Neural cell (in vitro differentiated cells): ENCODE data around the gene FCER2. TPM values are rescaled to one million over a fixed set of nuclear protein-coding genes. Genes with fewer than 3 reads are reported as not detected.

Source experiments
- H2AFZ ChIP-seq: fragments of 200-600, 300-800 bp; sonication (generic), shearing (Covaris generic); 2 replicates; pipeline ENCODE4 v1.6.0; 2014; ENCODE audit warnings: low read depth, mild to moderate bottlenecking, antibody characterized with exemption, low read length, moderate library complexity
- H3F3A ChIP-seq: fragments of 200-600 bp; shearing (Covaris generic); 2 replicates; pipeline ENCODE4 v1.6.1; 2016; ENCODE audit warnings: mild to moderate bottlenecking, moderate library complexity, mixed read lengths, antibody characterized with exemption, low read length; ENCODE audit not compliant: insufficient read depth, poor library complexity, severe bottlenecking
- H3K27ac ChIP-seq: fragments of 200-600, 300-800 bp; sonication (generic), shearing (Covaris generic); 2 replicates; pipeline ENCODE4 v1.5.1; 2014; ENCODE audit warnings: mild to moderate bottlenecking, low read length, moderate library complexity
- H3K27me3 ChIP-seq: fragments of 300-800, 200-600 bp; sonication (generic), shearing (Covaris generic); 2 replicates; pipeline ENCODE4 v1.6.0; 2014; ENCODE audit warnings: mild to moderate bottlenecking, low read depth, low read length, moderate library complexity; ENCODE audit not compliant: insufficient read depth
- H3K36me3 ChIP-seq: fragments of 300-800, 200-600 bp; sonication (generic), shearing (Covaris generic); 2 replicates; pipeline ENCODE4 v1.5.1; 2014; ENCODE audit warnings: mild to moderate bottlenecking, antibody characterized with exemption, low read length, moderate library complexity; ENCODE audit not compliant: insufficient read depth
- H3K4me2 ChIP-seq: fragments of 300-800, 200-600 bp; sonication (generic), shearing (Covaris generic); 2 replicates; pipeline ENCODE4 v1.6.0; 2014; ENCODE audit warnings: mild to moderate bottlenecking, low read length
- H3K4me3 ChIP-seq: fragments of 300-800, 200-600 bp; sonication (generic), shearing (Covaris generic); 2 replicates; pipeline ENCODE4 v1.5.1; 2014; ENCODE audit warnings: mild to moderate bottlenecking, low read length, moderate library complexity
- H3K79me2 ChIP-seq: fragments of 200-600 bp; shearing (Covaris generic); replicated peaks from 2 replicates; pipeline ENCODE4 v1.6.0; 2014; ENCODE audit warnings: mild to moderate bottlenecking, low read length, moderate library complexity; ENCODE audit not compliant: insufficient read depth
- H3K9ac ChIP-seq: fragments of 300-800, 200-600 bp; sonication (generic), shearing (Covaris generic); 2 replicates; pipeline ENCODE4 v1.6.1; 2016; ENCODE audit warnings: mild to moderate bottlenecking, low read length, mixed read lengths
- H3K9me2 ChIP-seq: fragments of 200-600 bp; shearing (Covaris generic); 2 replicates; pipeline ENCODE4 v1.6.1; 2016; ENCODE audit warnings: mild to moderate bottlenecking, low read length, mixed read lengths; ENCODE audit not compliant: insufficient read depth
- H3K9me3 ChIP-seq: fragments of 200-600, 300-800 bp; sonication (generic), shearing (Covaris generic); 2 replicates; pipeline ENCODE4 v1.6.1; 2016; ENCODE audit warnings: mild to moderate bottlenecking, mixed run types, low read length, moderate library complexity, mixed read lengths
- H4K20me1 ChIP-seq: fragments of 200-600 bp; shearing (Covaris generic); 2 replicates; pipeline ENCODE4 v1.6.1; 2016; ENCODE audit warnings: mild to moderate bottlenecking, mixed run types; ENCODE audit not compliant: insufficient read depth
- EP300 ChIP-seq: fragments of 450-650 bp; conservative IDR thresholded peaks from 2 replicates; pipeline ENCODE4 v1.6.1; 2014; ENCODE audit warnings: antibody characterized with exemption, mild to moderate bottlenecking, moderate library complexity; ENCODE audit not compliant: poor library complexity, severe bottlenecking
- EZH2 ChIP-seq: fragments of 200-600, 300-800 bp; shearing (Covaris generic), sonication (generic); IDR thresholded peaks from 2 replicates; pipeline ENCODE4 v1.6.1; 2014; ENCODE audit warnings: antibody characterized with exemption, low read length, borderline replicate concordance, mild to moderate bottlenecking; ENCODE audit not compliant: insufficient read depth, poor library complexity, severe bottlenecking
- MXI1 ChIP-seq: fragments of 450-650 bp; conservative IDR thresholded peaks from 2 replicates; pipeline ENCODE4 v1.6.1; 2014; ENCODE audit warnings: antibody characterized with exemption, mild to moderate bottlenecking; ENCODE audit not compliant: poor library complexity, severe bottlenecking
- POLR2AphosphoS5 ChIP-seq: IDR thresholded peaks from 2 replicates; pipeline ENCODE4 v1.6.1; 2012
- RAD21 ChIP-seq: fragments of 450-650 bp; conservative IDR thresholded peaks from 2 replicates; pipeline ENCODE4 v1.6.1; 2014; ENCODE audit warnings: antibody characterized with exemption, mild to moderate bottlenecking, moderate library complexity
- REST ChIP-seq: IDR thresholded peaks from 2 replicates; pipeline ENCODE4 v1.6.1; 2012; ENCODE audit warnings: borderline replicate concordance
- SMC3 ChIP-seq: fragments of 450-650 bp; conservative IDR thresholded peaks from 2 replicates; pipeline ENCODE4 v1.6.1; 2014; ENCODE audit warnings: antibody characterized with exemption, mild to moderate bottlenecking, moderate library complexity; ENCODE audit not compliant: poor library complexity
- TAF1 ChIP-seq: IDR thresholded peaks from 2 replicates; pipeline ENCODE4 v1.6.1; 2012; ENCODE audit warnings: low read depth
- polyA plus RNA-seq: library from polyadenylated mRNA; depleted of rRNA; stranded (reverse); fragments of >200 nt; gene quantifications from 2 replicates; pipeline ENCODE4 v1.2.3, GENCODE V29; 2014
- TF ChIP-seq, protein P1 (sequence below): fragments of 450-650 bp; IDR thresholded peaks from 2 replicates; pipeline ENCODE4 v1.5.1; 2014; ENCODE audit warnings: antibody characterized with exemption, mild to moderate bottlenecking, moderate library complexity; ENCODE audit not compliant: poor library complexity, severe bottlenecking

Gene FCER2
- polyA plus RNA-seq, 1 donor from 2014 or later: not detected

DNA sequence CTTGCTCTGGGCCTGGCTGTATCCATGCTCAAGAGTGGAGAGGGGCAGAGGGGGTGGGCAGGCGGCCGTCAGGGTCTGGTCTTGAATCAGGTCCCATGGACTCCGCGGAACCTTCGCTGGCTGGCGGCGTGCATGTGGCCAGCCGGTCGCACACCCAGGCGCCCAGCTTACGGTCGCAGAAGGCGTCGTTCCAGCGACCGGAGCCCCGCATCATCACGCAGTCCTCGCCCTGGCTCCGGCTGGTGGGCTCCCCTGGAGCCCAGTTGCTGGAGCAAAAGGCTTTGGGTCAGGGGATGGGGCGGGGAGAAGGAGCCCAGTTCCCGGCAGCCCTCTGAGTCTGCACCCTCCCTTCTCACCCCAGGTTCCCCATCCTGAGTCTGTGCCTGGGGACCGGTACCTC, 12.8 kb downstream of the FCER2 start:
- TF ChIP-seq EZH2: no peak
- TF ChIP-seq, protein P1, sequence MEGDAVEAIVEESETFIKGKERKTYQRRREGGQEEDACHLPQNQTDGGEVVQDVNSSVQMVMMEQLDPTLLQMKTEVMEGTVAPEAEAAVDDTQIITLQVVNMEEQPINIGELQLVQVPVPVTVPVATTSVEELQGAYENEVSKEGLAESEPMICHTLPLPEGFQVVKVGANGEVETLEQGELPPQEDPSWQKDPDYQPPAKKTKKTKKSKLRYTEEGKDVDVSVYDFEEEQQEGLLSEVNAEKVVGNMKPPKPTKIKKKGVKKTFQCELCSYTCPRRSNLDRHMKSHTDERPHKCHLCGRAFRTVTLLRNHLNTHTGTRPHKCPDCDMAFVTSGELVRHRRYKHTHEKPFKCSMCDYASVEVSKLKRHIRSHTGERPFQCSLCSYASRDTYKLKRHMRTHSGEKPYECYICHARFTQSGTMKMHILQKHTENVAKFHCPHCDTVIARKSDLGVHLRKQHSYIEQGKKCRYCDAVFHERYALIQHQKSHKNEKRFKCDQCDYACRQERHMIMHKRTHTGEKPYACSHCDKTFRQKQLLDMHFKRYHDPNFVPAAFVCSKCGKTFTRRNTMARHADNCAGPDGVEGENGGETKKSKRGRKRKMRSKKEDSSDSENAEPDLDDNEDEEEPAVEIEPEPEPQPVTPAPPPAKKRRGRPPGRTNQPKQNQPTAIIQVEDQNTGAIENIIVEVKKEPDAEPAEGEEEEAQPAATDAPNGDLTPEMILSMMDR: no peak
- TF ChIP-seq TAF1: no peak
- no peak for TF ChIP-seq EP300
- TF ChIP-seq MXI1: no peak
- no peak for TF ChIP-seq RAD21
- TF ChIP-seq POLR2AphosphoS5: no peak
- no peak for TF ChIP-seq REST
- TF ChIP-seq SMC3: no peak
- no peaks in the 10 kb centered on the region for H3K9me2 ChIP-seq
- no peak overlapping the region for H3K4me3 ChIP-seq
- H4K20me1 ChIP-seq: no peaks in the 10 kb centered on the region
- H3K9me3 ChIP-seq: no peaks in the 10 kb centered on the region
- no peak overlapping the region for H3K9ac ChIP-seq
- no peak overlapping the region for H2AFZ ChIP-seq
- no peaks in the 10 kb centered on the region for H3F3A ChIP-seq
- H3K36me3 ChIP-seq: no peaks in the 10 kb centered on the region
- H3K27me3 ChIP-seq: no peaks in the 10 kb centered on the region
- no peaks in the 10 kb centered on the region for H3K79me2 ChIP-seq
- H3K27ac ChIP-seq: no peak overlapping the region
- H3K4me2 ChIP-seq: no peak overlapping the region

DNA sequence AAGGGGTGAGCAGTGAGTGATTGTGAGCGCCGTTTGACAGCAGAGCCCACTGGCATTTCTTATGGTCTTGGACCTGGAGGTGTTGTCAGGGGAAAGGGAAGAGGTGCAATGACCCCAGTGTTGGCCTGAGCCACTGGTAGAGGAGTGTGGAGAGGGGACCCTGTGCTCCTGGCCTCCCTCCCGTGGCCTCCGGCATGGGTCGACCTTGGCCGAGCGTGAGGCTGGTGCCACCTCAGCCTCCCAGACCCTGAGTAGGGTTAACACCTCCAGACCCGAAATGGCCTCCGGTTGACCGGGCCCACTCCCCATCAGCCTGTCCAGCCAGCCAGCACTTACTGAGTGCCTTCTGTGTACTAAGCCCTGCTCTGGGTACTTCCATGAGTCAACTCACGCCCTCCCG, 14.8 kb downstream of the FCER2 start:
- H4K20me1 ChIP-seq: no peaks in the 10 kb centered on the region
- TF ChIP-seq RAD21 (no peak), MXI1 (no peak), REST (no peak), EP300 (no peak), TAF1 (no peak), SMC3 (no peak), EZH2 (no peak), POLR2AphosphoS5 (no peak)
- TF ChIP-seq, protein P1: no peak
- no peak overlapping the region for H3K4me3 ChIP-seq
- no peak overlapping the region for H3K9ac ChIP-seq
- H2AFZ ChIP-seq: no peak overlapping the region
- no peaks in the 10 kb centered on the region for H3F3A ChIP-seq
- no peaks in the 10 kb centered on the region for H3K79me2 ChIP-seq
- H3K36me3 ChIP-seq: no peaks in the 10 kb centered on the region
- no peak overlapping the region for H3K4me2 ChIP-seq
- no peaks in the 10 kb centered on the region for H3K9me3 ChIP-seq
- H3K27me3 ChIP-seq: no peaks in the 10 kb centered on the region
- no peaks in the 10 kb centered on the region for H3K9me2 ChIP-seq
- H3K27ac ChIP-seq: no peak overlapping the region
